ENCODE data around the gene ZNF280C. TPM values are rescaled to one million over a fixed set of nuclear protein-coding genes. Genes with fewer than 3 reads are reported as not detected.

ZNF280C gene, protein sequence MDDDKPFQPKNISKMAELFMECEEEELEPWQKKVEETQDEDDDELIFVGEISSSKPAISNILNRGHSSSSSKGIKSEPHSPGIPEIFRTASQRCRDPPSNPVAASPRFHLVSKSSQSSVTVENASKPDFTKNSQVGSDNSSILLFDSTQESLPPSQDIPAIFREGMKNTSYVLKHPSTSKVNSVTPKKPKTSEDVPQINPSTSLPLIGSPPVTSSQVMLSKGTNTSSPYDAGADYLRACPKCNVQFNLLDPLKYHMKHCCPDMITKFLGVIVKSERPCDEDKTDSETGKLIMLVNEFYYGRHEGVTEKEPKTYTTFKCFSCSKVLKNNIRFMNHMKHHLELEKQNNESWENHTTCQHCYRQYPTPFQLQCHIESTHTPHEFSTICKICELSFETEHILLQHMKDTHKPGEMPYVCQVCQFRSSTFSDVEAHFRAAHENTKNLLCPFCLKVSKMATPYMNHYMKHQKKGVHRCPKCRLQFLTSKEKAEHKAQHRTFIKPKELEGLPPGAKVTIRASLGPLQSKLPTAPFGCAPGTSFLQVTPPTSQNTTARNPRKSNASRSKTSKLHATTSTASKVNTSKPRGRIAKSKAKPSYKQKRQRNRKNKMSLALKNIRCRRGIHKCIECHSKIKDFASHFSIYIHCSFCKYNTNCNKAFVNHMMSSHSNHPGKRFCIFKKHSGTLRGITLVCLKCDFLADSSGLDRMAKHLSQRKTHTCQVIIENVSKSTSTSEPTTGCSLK
- total RNA-seq = 2.0 and 2.2 TPM in 2 replicates

DNA sequence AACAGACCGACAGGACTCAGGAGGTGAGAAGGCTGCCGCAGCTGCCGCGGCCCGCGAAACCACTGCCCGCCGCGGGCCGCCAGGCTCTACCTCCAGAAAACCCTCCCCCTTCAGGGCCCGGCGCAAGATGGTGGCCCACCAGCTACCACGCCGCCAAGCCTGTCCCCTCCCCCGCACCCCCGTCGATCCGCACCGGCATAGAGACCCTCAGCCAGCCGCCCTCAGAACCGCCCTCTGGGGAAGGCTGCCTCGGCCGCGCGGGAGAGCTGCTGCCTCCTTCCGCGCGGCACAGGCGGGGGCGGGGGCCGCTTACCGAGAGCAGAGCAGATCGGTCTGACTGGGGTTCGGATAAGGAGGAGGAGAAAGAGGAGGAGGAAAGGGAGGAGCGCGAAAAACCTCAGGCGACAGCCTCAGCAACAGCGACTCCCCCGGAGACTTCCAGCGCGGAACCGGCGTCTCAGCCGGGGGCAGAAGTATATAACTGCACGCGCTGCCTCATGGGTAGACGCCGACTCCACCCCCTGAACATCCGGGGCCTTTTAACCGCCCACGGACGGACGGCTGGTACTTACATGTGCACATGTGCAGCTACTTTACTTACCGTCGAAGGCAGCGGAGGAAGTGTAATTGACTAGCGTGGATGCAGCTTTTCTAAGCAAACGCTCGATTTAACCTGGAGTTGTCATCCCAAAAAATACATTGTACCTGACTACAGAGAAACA lies at the start of gene ZNF280C:
ZNF280C (minus strand) TSS at position 451 of the 722 bp plus-strand sequence. CDS start 8,450 bp downstream, outside the sequence.

DNA sequence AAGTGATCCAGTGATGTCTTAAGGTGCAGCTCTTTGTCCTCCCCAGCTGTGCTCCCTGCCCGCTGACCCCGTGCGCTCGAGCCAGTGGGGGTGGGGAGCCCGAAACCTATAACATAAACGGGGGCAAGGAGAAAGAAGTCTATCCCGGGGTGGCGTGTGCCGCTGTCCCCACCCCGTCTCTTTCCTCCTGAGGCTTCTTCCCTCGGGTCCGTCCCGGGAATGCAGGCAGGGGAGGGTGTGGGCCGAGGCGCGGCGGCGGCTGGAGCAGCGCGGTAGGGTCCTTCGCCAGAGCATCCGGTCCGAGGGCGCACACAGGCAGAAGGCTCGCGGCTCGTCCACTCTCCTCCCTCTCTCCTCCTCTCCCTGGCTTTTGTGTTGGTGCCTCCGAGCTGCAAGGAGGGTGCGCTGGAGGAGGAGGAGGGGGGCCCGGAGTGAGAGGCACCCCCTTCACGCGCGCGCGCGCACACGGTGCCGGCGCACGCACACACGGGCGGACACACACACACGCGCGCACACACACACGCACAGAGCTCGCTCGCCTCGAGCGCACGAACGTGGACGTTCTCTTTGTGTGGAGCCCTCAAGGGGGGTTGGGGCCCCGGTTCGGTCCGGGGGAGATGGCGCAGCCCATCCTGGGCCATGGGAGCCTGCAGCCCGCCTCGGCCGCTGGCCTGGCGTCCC lies 97.1 kb downstream of the ZNF280C start, which contains the start of gene RAB33A:
RAB33A (plus strand) TSS at position 517 of the 681 bp plus-strand sequence; CDS start at position 618, 101 bp downstream.

DNA sequence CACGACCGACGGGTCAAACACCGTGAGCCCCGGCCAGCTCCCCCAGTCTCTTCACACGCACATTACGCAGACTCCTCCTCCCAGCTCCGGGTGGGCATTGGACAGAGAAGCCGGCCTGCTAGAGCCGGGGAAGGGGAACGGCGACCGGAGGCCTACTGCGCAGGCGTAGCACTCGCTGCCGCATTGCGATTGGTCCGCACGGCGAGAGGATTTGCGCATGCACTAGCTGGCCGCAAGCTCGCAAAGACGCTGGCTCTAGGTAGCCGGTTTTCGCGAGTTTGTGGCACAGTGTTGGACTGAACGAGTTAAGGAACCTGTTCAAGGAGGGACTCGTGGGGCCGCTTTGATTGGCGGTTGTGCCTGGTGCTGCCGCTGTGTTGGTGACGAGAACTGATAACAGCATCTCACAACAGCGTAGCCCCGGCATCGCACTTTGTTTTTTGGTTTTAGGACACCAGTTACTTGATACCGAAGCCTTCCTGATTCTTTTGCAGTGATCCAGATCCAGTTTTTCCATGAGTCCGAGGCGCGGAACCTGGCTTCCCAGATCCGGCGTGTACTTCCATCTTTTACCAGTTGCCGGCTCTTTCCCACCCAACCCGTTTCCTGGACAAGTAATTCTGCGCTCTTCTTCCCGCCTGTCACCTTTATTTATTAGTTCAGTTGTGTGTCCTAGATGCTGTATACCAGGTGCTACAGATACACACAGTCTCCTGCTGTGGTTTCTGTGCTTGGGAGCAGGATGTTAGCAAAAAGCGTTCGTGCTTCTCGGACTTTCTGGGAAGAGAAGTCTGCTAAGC lies 102.8 kb downstream of the ZNF280C start, which contains the start of gene AIFM1:
AIFM1 (minus strand) TSS at position 139 of the 800 bp plus-strand sequence. CDS start 185 bp downstream, outside the sequence.

Other genes starting within 250 kb of the ZNF280C start
- gene ELF4, start 158.4 kb downstream of the ZNF280C start, total RNA-seq = 12.2 and 14.3 TPM in 2 replicates
- gene AIFM1, start 103.1 kb downstream of the ZNF280C start, total RNA-seq = 24.9 and 26.3 TPM in 2 replicates
- 0.63 and 1.2 TPM in 2 replicates for gene RAB33A, start 96.9 kb downstream of the ZNF280C start, total RNA-seq
- gene SLC25A14, start 71.0 kb upstream of the ZNF280C start, total RNA-seq = 9.3 and 10.4 TPM in 2 replicates
- not detected in 2 replicates for gene GPR119, start 116.8 kb upstream of the ZNF280C start, total RNA-seq
- 30.1 and 33.5 TPM in 2 replicates for gene RBMX2, start 133.1 kb upstream of the ZNF280C start, total RNA-seq